SK-N-SH (cell line): Measurements from ENCODE around the gene ATP2A3. TPM values are rescaled to one million over a fixed set of nuclear protein-coding genes. Genes with fewer than 3 reads are reported as not detected.
"Not testable (repeated sequence)": the region's sequence is repeated elsewhere in the genome, so short reads cannot be mapped to it uniquely, and the experiment has no call there.

Source experiments
- CTCF ChIA-PET: fragments of 300-600, 350-600 bp; formaldehyde crosslinking; extraction: SDS; loops from one replicate; lab custom pipeline; 2021; lab: Yijun Ruan, JAX
- POLR2A ChIA-PET: fragments of 350-600 bp; sonication (Branson Sonifier 250); formaldehyde crosslinking; extraction: SDS; loops from one replicate; lab custom pipeline; 2020; ENCODE audit warnings: antibody characterized with exemption, inconsistent platforms; lab: Yijun Ruan, JAX
- DNase-seq: peaks from one replicate; pipeline ENCODE4 v3.0.0; 2012
- H2AFZ ChIP-seq: fragments of 200-600 bp; sonication (generic); 2 replicates; pipeline ENCODE4 v1.8.1; 2016; ENCODE audit warnings: antibody characterized with exemption, mild to moderate bottlenecking, low read depth
- H3F3A ChIP-seq: fragments of 200-600 bp; sonication (generic); replicated peaks from 2 replicates; pipeline ENCODE3; 2016; ENCODE audit warnings: antibody characterized with exemption, mild to moderate bottlenecking; ENCODE audit not compliant: insufficient read depth
- H3K27ac ChIP-seq, 2 experiments: fragments of 200-500 bp in 1 of 2; fragments of 200-600 bp in 1 of 2; sonication (Bioruptor generic) in 1 of 2; sonication (generic), shearing (Covaris generic) in 1 of 2; 2 replicates each; pipeline versions ENCODE4 v1.5.1 to v1.6.1; 2014 to 2016; ENCODE audit warnings: low read depth in 2 of 2, inconsistent platforms in 1 of 2, low read length in 1 of 2, mild to moderate bottlenecking in 1 of 2, mixed read lengths in 1 of 2
- H3K27me3 ChIP-seq: fragments of 200-600 bp; sonication (generic), shearing (Covaris generic); 2 replicates; pipeline ENCODE4 v1.6.1; 2016; ENCODE audit warnings: mixed run types; ENCODE audit not compliant: insufficient read depth
- H3K36me3 ChIP-seq, 2 experiments: fragments of 200-500 bp in 1 of 2; fragments of 200-600 bp in 1 of 2; sonication (Bioruptor generic) in 1 of 2; sonication (generic) in 1 of 2; replicated peaks in 1 of 2; 2 replicates each; pipeline versions ENCODE3 to v1.5.1; 2014 to 2016; ENCODE audit warnings: low read length in 1 of 2, mild to moderate bottlenecking in 1 of 2; ENCODE audit not compliant: insufficient read depth in 2 of 2, control insufficient read depth in 1 of 2
- H3K4me1 ChIP-seq, 2 experiments: fragments of 200-500 bp in 1 of 2; fragments of 200-600 bp in 1 of 2; sonication (Bioruptor generic) in 1 of 2; sonication (generic), shearing (Covaris generic) in 1 of 2; 2 replicates each; pipeline versions ENCODE4 v1.5.1 to v1.6.1; 2014 to 2016; ENCODE audit warnings: low read depth in 1 of 2, low read length in 1 of 2, mixed run types in 1 of 2; ENCODE audit not compliant: insufficient read depth in 2 of 2, control insufficient read depth in 1 of 2
- H3K4me2 ChIP-seq: fragments of 200-600 bp; sonication (generic), shearing (Covaris generic); 2 replicates; pipeline ENCODE4 v1.6.1; 2017; ENCODE audit warnings: mixed run types
- H3K4me3 ChIP-seq, 2 experiments: fragments of 200-500 bp in 1 of 2; fragments of 200-600 bp in 1 of 2; sonication (Bioruptor generic) in 1 of 2; sonication (generic), shearing (Covaris generic) in 1 of 2; 2 replicates each; pipeline versions ENCODE4 v1.5.1 to v1.8.1; 2014 to 2016; ENCODE audit warnings: low read depth in 2 of 2, inconsistent platforms in 1 of 2, low read length in 1 of 2, mild to moderate bottlenecking in 1 of 2, mixed read lengths in 1 of 2, moderate library complexity in 1 of 2
- H3K79me2 ChIP-seq: fragments of 200-600 bp; sonication (generic); 2 replicates; pipeline ENCODE4 v1.8.1; 2017; ENCODE audit warnings: mild to moderate bottlenecking; ENCODE audit not compliant: insufficient read depth
- H3K9ac ChIP-seq: fragments of 200-600 bp; sonication (generic); 2 replicates; pipeline ENCODE4 v1.6.1; 2017; ENCODE audit warnings: mixed run types
- H3K9me2 ChIP-seq: fragments of 200-600 bp; sonication (generic); 2 replicates; pipeline ENCODE4 v1.6.1; 2017; ENCODE audit warnings: mixed run types
- H3K9me3 ChIP-seq: fragments of 200-600 bp; sonication (generic); 2 replicates; pipeline ENCODE4 v1.6.1; 2017; ENCODE audit warnings: mixed run types, mild to moderate bottlenecking, moderate library complexity
- H4K20me1 ChIP-seq: fragments of 200-600 bp; sonication (generic); 2 replicates; pipeline ENCODE4 v1.6.1; 2017; ENCODE audit warnings: mild to moderate bottlenecking, mixed run types; ENCODE audit not compliant: insufficient read depth
- FOXM1 ChIP-seq: IDR thresholded peaks from 2 replicates; pipeline ENCODE4 v1.4.0; 2012; ENCODE audit warnings: low read depth, mild to moderate bottlenecking
- RXRA ChIP-seq: IDR thresholded peaks from 2 replicates; pipeline ENCODE4 v1.4.0; 2012; ENCODE audit warnings: low read depth, mild to moderate bottlenecking, borderline replicate concordance
- YY1 ChIP-seq: IDR thresholded peaks from 2 replicates; pipeline ENCODE4 v1.4.0; 2012; ENCODE audit warnings: low read depth, mild to moderate bottlenecking
- WGBS: methylation state at CpG from one replicate; pipeline ENCODE4 v1.1.6; 2017; ENCODE audit warnings: low lambda C conversion rate; 5-methylcytosine and 5-hydroxymethylcytosine counted together
- polyA plus RNA-seq, 3 experiments: library from polyadenylated mRNA; depleted of rRNA; stranded (reverse); fragments of >200 nt; gene quantifications; 2 replicates each; pipeline ENCODE4 v1.2.3, GENCODE V29; 2012
- TF ChIP-seq, protein P1 (sequence below): IDR thresholded peaks from 2 replicates; pipeline ENCODE4 v1.4.0; 2012; ENCODE audit warnings: low read depth, borderline replicate concordance
- TF ChIP-seq, protein P2 (sequence below): IDR thresholded peaks from 2 replicates; pipeline ENCODE4 v1.6.1; 2012; ENCODE audit warnings: mild to moderate bottlenecking, low read depth, low read length, moderate library complexity
- TF ChIP-seq, protein P3 (sequence below): fragments of 150-350 bp; IDR thresholded peaks from 2 replicates; pipeline ENCODE4 v1.6.1; 2017; ENCODE audit warnings: antibody characterized with exemption, low read length, low read depth, borderline replicate concordance
- TF ChIP-seq, protein P4 (sequence below): fragments of 150-350 bp; IDR thresholded peaks from 2 replicates; pipeline ENCODE4 v1.6.1; 2016; ENCODE audit warnings: mild to moderate bottlenecking, low read depth, low read length

The ATP2A3 gene
- polyA plus RNA-seq, 1 of the 3 experiments (the other 2 are of a cell fraction), result 2.1 TPM

DNA sequence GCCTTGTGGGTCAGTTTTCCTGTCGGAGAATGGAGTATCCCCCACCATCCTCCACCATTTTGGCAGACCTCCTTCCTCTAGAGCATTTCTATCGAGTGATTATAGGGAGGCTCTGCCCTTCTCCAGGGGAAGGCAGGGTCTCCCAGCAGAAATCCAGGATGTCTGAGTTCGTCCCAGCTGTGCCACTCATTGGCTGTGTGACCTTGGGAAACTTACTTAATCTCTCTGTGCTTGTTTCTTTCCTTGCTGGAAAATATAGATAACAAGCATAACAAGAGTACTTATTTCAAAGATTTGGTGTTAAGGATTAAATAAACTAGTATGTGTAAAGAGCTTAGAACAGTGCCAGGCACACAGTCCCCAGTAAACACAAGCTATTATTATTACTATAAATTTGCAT is 14.8 kb downstream of the ATP2A3 start:
- no peaks in the 10 kb centered on the region for H3K9me2 ChIP-seq
- H3K27ac ChIP-seq, result no peak overlapping the region
- CTCF ChIA-PET, result interaction anchor here (1.4 to 2.1 kb wide), 2 partner anchors 14 to 36 kb away, joined by 5 read pairs; no protein-coding TSS in a partner anchor
- H3F3A ChIP-seq, result no peaks in the 10 kb centered on the region
- H3K9me3 ChIP-seq, result no peaks in the 10 kb centered on the region
- DNase-seq, result no peak
- 66% methylated on average over 3 of the region's 3 CpGs for WGBS
- POLR2A ChIA-PET, result no interaction called here
- peaks cover 0 to 8% of the 10 kb centered on the region in 2 experiments; a peak in 1 of 4 replicates for H3K4me1 ChIP-seq
- H3K4me3 ChIP-seq, result no peak overlapping the region
- no peak overlapping the region for H3K9ac ChIP-seq
- no peak overlapping the region for H3K4me2 ChIP-seq
- H3K27me3 ChIP-seq, result no peaks in the 10 kb centered on the region
- no peak overlapping the region for H2AFZ ChIP-seq
- TF ChIP-seq RXRA (no peak), YY1 (no peak), FOXM1 (no peak)
- TF ChIP-seq, protein P1, sequence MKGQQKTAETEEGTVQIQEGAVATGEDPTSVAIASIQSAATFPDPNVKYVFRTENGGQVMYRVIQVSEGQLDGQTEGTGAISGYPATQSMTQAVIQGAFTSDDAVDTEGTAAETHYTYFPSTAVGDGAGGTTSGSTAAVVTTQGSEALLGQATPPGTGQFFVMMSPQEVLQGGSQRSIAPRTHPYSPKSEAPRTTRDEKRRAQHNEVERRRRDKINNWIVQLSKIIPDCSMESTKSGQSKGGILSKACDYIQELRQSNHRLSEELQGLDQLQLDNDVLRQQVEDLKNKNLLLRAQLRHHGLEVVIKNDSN, result no peak
- TF ChIP-seq, protein P2, sequence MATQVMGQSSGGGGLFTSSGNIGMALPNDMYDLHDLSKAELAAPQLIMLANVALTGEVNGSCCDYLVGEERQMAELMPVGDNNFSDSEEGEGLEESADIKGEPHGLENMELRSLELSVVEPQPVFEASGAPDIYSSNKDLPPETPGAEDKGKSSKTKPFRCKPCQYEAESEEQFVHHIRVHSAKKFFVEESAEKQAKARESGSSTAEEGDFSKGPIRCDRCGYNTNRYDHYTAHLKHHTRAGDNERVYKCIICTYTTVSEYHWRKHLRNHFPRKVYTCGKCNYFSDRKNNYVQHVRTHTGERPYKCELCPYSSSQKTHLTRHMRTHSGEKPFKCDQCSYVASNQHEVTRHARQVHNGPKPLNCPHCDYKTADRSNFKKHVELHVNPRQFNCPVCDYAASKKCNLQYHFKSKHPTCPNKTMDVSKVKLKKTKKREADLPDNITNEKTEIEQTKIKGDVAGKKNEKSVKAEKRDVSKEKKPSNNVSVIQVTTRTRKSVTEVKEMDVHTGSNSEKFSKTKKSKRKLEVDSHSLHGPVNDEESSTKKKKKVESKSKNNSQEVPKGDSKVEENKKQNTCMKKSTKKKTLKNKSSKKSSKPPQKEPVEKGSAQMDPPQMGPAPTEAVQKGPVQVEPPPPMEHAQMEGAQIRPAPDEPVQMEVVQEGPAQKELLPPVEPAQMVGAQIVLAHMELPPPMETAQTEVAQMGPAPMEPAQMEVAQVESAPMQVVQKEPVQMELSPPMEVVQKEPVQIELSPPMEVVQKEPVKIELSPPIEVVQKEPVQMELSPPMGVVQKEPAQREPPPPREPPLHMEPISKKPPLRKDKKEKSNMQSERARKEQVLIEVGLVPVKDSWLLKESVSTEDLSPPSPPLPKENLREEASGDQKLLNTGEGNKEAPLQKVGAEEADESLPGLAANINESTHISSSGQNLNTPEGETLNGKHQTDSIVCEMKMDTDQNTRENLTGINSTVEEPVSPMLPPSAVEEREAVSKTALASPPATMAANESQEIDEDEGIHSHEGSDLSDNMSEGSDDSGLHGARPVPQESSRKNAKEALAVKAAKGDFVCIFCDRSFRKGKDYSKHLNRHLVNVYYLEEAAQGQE, result no peak
- H3K36me3 ChIP-seq, result no peaks in the 10 kb centered on the region
- H4K20me1 ChIP-seq, result no peaks in the 10 kb centered on the region
- no peaks in the 10 kb centered on the region for H3K79me2 ChIP-seq

DNA sequence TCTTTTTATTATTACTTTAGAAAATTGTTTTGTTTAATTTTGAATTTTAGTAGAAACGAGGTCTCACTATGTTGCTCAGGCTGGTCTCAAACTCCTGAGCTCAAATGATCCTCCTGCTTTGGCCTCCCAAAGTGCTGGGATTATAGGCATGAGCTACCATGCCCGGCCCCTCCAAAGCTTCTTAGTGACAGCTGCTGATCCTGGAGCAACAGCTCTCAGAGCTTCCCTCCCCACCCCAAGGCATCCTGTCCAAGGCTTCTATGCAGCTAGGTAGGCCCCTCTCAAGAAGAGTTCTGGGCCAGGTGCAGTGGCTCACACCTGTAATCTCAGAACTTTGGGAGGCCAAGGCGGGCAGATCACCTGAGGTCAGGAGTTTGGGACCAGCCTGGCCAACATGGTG is 15.7 kb downstream of the ATP2A3 start:
- H3K4me3 ChIP-seq, H3K9me2 ChIP-seq, H3F3A ChIP-seq, H3K4me2 ChIP-seq, H4K20me1 ChIP-seq, DNase-seq, H3K27ac ChIP-seq, H2AFZ ChIP-seq, H3K27me3 ChIP-seq, H3K79me2 ChIP-seq, H3K9ac ChIP-seq, H3K36me3 ChIP-seq, POLR2A ChIA-PET, H3K9me3 ChIP-seq: not testable (repeated sequence)
- H3K4me1 ChIP-seq, result peaks cover 0 to 16% of the 10 kb centered on the region in 2 experiments; a peak in 1 of 4 replicates
- 84% methylated on average over 3 of the region's 3 CpGs for WGBS
- CTCF ChIA-PET, result interaction anchor here (0.8 to 2.1 kb wide), 3 partner anchors 12 to 35 kb away, joined by 3 to 5 read pairs (median 5); no protein-coding TSS in a partner anchor

DNA sequence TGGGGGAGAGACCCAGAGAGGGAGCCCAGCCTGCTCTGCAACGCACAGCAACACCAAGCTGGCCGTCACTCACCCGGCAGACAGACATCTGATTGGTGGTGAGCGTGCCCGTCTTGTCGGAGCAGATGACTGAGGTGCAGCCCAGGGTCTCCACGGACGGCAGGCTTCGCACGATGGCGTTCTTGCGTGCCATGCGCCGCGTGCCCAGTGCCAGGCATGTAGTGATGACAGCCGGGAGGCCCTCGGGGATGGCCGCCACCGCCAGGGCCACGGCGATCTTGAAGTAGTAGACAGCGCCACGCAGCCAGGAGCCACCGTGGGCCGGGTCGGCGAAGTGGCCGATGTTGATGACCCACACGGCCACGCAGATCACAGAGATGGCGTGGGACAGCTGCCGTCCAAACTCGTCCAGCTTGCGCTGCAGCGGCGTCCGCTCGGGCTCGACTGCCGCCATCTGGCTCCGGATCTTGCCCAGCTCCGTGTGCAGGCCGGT is 16.9 kb downstream of the ATP2A3 start:
- no peak for DNase-seq
- H3K9me2 ChIP-seq, result no peaks in the 10 kb centered on the region
- no peaks in the 10 kb centered on the region for H3K9me3 ChIP-seq
- peaks cover 0 to 20% of the 10 kb centered on the region in 2 experiments; a peak in 1 of 4 replicates for H3K4me1 ChIP-seq
- H3K79me2 ChIP-seq, result no peaks in the 10 kb centered on the region
- H2AFZ ChIP-seq, result no peak overlapping the region
- no peaks in the 10 kb centered on the region for H3K27me3 ChIP-seq
- no peak overlapping the region for H3K4me3 ChIP-seq
- CTCF ChIA-PET, result interaction anchor here (2.1 kb wide), 1 partner anchor 12 kb away, joined by 5 read pairs; no protein-coding TSS in a partner anchor
- POLR2A ChIA-PET, result no interaction called here
- H3K36me3 ChIP-seq, result no peaks in the 10 kb centered on the region
- H3K9ac ChIP-seq, result no peak overlapping the region
- no peak overlapping the region for H3K27ac ChIP-seq
- 100% methylated on average over 5 of the region's 43 CpGs for WGBS
- H4K20me1 ChIP-seq, result no peaks in the 10 kb centered on the region
- no peaks in the 10 kb centered on the region for H3F3A ChIP-seq
- no peak overlapping the region for H3K4me2 ChIP-seq
- TF ChIP-seq, protein P3, sequence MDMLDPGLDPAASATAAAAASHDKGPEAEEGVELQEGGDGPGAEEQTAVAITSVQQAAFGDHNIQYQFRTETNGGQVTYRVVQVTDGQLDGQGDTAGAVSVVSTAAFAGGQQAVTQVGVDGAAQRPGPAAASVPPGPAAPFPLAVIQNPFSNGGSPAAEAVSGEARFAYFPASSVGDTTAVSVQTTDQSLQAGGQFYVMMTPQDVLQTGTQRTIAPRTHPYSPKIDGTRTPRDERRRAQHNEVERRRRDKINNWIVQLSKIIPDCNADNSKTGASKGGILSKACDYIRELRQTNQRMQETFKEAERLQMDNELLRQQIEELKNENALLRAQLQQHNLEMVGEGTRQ, result no peak
- TF ChIP-seq, protein P2, result no peak
- TF ChIP-seq, protein P4, sequence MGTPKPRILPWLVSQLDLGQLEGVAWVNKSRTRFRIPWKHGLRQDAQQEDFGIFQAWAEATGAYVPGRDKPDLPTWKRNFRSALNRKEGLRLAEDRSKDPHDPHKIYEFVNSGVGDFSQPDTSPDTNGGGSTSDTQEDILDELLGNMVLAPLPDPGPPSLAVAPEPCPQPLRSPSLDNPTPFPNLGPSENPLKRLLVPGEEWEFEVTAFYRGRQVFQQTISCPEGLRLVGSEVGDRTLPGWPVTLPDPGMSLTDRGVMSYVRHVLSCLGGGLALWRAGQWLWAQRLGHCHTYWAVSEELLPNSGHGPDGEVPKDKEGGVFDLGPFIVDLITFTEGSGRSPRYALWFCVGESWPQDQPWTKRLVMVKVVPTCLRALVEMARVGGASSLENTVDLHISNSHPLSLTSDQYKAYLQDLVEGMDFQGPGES, result no peak
